ACHN (cell line): ENCODE results near the gene CDCP2.
"Not testable (repeated sequence)": the region's sequence is repeated elsewhere in the genome, so short reads cannot be mapped to it uniquely, and the experiment has no call there.

Experiments
- DNase-seq: peaks from one replicate; pipeline ENCODE4 v3.0.0-alpha.2; 2015
- in situ Hi-C: cut with HindIII; loops from 2 replicates; pipeline ENCODE4 v1.10.0; 2017; ENCODE audit warnings: low sequenced_read_pairs, low pct_ligation_motif_present, low pct_unique_long_range_greater_than_20kb

CDCP2 gene

DNA sequence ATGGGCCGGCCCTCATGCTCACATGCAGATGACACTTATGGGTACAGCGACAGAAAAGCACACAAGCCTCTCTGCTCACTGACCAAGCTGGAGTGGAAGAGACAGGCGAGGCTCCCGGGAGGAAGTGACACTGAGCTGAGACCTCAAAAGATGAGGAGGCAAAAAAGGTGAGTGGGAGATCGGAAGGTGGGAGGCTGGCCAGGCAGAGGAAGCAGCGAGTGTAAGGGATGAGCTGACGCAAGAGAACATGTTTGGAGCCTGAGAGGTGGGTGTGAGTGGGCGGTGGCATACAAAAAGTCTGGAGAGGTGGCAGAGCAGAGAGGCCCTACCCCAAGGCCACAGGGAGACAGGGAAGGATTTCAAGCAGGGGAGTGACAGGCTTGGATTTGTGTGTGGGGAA is 18.2 kb upstream of the CDCP2 start:
- in situ Hi-C loops: no loop called here
- DNase-seq: no peak

DNA sequence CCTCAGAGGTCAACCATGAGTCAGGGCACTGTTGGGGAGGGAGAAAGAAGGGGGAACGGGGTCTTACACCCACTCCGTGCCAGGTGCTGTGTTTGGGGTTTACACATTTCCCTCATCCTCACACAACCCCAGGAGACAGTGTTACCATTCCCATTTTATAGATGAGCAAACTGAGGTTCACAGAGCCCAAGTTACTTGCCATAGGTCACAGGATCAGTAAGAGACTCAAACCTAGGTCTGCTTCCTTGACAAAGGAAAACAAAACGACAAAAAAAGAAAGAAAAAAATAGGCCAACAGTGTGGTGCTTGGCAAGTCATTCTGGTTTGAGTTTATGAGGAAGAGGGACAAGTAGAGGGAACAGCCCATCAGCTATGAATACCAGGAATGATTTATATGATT is 16.3 kb upstream of the CDCP2 start:
- DNase-seq: no peak
- in situ Hi-C loops: no loop called here

DNA sequence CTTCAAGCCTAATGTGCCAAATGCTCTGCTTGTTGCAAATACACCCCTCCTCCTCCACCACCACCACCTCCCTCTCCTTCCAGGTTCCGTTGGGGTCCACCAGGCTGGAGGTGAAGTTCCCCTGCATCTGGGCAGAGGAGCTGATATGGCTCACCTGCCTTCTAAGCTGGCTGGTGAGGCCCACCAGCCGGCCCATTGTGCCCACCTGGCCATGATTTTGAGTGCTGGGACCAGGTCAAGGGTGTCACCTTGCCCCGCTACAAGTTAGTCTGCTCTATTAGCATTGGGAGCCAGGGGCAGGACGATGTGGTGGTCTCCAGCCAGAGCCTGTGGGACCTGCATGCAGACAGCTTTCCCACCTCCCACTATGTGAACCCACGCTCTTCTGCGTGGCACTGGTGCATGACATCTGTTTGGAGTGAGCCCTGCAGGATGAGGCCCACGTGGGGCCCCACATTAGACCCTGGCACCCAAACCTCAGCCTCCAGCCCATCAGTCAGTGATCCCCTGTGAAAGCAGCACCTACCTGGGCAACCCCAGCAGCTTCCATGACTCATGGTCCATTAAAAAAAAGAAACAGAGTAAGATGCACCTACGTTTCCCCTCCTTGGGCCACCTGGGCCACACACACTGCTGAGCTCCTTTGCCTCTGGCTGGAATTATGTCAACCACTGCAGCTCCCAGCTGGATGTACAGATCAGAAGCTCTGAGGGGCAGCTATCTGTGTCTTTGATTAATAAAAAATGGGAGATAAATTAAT is 15.6 kb upstream of the CDCP2 start:
- in situ Hi-C loops: no loop called here
- no peak for DNase-seq

DNA sequence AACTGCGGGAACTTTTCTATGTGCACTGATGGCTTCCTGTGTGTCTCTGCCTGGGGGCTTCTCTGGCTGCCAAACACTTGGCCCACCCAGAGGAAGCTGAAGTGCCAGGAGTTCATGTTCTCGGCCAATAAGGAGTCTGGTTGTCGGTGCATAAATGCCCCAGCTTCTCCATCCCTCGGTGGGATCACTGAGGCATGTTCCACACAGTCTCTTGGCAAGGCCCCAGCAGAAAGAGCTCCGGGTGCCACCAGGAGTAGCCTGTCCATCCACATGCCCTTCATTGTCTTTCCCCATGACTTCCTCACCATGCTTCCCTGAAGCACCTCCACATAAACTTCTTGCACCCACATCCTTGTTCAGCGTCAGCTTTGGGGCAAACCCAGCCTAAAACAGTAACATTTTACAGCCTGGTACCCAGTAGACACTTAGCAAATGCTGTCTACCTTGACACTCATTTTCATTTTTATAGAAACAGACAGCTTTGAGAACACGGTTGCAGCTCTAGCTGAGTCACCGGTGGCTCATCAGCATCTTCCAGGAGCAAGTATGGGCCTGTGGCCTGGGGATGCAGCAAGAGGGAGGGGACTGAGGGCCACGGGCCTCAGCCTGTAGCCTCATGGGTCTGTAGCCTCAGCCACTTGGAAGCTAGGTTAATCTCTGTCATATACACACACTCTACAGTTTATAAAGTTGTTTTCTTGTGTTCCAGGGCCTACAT is 14.8 kb upstream of the CDCP2 start:
- peak; percentile 12 for DNase-seq
- in situ Hi-C loops: no loop called here

DNA sequence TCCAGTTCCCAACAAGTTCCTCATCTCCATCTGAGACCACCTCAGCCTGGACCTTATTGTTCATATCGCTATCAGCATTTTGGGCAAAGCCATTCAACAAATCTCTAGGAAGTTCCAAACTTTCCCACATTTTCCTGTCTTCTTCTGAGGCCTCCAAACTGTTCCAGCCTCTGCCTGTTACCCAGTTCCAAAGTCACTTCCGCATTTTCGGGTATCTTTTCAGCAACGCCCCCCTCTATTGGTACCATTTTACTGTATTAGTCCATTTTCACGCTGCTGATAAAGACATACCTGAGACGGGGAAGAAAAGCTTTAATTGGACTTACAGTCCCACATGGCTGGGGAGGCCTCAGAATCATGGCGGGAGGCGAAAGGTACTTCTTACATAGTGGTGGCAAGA is 13.6 kb upstream of the CDCP2 start:
- in situ Hi-C loops, DNase-seq: not testable (repeated sequence)

DNA sequence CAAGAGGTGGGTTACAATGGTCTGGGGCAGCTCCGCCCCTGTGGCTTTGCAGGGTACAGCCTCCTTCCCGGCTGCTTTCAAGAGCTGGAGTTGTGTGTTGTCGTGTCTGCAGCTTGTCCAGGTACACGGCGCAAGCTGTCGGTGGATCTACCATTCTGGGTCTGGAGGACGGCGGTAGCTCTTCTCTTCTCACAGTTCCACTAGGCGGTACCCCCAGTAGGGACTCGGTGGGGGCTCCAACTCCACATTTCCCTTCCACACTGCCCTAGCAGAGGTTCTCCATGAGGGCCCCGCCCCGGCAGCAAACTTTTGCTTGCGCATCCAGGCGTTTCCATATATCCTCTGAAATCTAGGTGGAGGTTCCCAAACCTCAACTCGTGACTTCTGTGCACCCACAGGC is 12.3 kb upstream of the CDCP2 start:
- in situ Hi-C loops: no loop called here
- DNase-seq: no peak

DNA sequence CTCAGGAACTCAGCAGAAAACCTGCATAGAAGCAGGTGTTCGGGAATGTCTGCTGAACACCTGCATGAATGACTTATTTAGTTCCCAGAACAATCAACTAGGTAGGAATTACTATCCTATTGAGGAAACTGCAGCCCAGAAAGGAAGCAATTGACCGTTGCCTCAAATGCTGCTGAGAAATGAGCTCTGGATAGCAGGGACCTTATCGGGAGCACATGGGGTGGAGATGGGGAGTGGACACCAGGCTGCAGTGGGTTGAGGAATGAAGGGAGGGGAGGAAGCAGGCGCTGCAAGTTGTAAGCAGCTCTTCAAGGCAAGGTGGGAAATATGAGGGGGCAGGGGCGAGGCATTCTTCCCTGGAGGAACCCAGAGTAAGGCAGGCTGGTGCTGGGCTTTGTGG is 10.8 kb upstream of the CDCP2 start:
- in situ Hi-C loops: no loop called here
- DNase-seq: no peak

DNA sequence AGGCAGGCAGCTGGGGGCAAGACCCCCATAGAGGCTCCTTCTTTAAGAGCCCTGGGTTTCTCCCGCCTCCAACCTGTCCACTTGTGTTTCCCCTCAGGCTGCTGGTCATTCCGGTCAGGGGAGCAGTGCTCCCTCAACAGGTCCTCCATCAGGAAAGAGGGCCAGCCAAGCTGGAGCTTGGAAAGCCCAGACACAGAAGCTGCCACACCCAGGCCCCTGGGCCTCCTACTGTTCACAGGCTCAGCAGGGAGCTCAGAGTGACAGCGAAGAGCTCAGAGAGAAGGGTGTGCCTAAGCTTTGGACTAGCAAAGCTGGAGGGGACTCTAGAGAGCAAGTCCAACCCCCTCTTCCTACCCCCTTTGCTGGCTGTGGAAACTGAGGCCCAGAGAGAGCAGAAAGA is 10.3 kb upstream of the CDCP2 start:
- no peak for DNase-seq
- in situ Hi-C loops: no loop called here

DNA sequence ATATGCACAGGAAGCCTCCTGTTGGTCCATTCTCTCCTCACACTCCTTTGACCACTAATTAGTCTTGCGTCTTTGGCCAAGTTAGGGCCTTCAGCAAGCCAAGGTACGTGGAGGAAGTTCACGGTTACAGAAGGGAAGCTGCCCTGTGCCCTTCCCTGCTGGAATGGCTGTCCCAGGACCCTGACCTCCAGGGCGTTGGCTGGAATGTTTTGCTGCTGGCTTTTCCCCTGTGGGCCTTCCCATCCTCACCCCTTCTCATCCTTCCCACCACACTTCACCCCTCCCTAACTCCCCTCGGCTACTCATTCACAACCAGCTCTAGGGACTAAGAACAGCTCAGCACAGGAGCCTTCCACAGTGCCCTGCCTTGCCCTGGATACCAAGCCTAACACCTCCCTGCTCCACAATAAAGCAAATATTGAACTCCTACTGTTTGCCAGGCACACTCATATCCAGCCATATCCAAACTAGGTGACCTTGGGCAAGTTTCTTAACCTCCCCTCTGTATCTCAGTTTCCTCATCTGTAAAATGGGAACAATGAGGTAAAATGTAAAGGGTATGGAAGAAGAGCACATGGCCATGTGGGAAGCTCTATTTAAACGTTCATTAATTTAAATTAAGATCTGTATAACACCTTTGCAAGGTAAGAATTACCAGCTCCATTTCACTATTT is 8.8 kb upstream of the CDCP2 start:
- in situ Hi-C loops: no loop called here
- DNase-seq: no peak

DNA sequence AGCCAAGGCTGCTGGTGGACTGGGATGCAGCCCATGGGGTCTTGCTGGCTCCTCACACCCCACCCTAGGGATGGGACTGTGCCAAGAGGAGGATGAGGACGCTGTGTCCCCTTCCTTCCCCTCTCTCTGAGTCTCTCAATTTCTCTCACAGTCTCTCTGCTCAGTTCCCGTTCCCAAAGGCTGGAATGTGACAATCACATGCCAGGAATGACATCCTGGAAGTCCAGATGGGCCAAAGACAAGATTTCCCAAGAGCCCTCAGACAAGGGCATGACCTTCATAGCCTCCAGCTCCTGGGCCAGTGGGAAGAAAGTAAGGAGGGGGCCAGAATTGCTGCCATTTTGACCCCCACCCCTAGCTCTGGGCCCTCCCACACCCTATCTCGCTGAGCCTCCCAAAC is 7.6 kb upstream of the CDCP2 start:
- in situ Hi-C loops: no loop called here
- no peak for DNase-seq

DNA sequence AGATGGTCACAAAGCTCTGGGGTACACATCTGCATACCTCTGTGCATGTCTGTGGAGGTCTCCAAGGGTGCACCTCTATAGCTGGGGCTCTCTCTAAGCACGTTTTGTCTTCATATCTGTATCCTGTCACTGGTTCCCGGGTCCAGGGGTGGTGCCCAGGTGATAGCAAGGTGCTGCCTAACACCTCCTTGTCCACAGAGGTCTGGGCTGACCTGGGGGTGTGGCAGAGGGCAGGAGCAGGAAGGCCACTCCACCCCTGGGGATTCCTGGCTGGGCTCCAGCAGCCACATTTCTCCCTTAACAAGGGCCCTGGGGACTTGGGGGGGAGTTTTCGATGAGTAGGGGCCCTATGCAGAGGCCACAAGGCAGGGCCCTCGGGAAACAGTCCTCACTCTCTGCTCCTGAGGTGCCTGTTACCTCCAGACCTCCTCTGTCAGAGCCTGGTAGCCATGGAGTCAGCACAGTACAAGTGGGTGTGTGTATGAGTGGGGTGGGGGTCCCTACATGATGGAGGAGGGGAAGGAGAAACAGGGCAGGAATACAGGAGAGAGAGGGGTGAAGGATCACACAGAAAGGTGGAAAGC is 7.0 kb upstream of the CDCP2 start:
- in situ Hi-C loops: no loop called here
- DNase-seq: no peak

DNA sequence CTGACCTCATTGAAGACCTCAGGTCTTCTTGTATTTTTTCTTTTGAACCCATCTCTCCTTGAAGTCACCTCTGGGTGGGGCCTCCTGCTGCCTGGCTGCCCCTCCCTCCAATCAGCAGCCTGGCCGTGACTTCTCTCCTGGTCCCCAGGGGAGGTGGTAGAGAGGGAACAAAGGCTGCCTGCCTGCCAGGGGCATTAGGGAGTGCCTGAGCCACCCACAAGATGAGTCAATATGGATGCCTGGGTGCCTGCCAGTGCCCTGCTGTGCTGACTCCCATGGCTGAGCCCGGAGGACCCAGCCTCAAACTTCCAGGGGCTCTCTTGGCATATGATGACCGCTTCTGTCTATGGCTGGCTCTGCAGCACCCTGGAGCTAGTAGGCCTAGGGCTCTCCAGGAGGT is 5.3 kb upstream of the CDCP2 start:
- DNase-seq: peak; percentile 65
- in situ Hi-C loops: no loop called here

DNA sequence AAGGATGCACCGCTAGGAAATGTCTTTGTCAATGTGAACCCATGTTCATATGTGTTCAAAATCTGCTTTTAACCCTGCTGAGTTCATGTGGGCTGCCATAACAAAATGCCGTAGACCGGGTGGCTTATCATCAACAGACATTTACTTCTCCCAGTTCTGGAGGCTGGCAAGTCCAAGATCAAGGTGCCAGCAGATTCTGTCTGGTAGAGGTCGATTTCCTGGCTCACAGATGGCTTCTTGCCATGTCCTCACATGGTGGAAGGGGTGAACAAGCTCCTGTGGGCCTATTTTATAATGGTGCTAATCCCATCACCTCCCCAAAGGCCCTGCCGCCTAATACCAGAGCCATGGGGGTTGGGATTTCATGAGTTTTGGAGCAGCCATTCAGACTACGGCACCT is 4.6 kb upstream of the CDCP2 start:
- DNase-seq: no peak
- in situ Hi-C loops: no loop called here

DNA sequence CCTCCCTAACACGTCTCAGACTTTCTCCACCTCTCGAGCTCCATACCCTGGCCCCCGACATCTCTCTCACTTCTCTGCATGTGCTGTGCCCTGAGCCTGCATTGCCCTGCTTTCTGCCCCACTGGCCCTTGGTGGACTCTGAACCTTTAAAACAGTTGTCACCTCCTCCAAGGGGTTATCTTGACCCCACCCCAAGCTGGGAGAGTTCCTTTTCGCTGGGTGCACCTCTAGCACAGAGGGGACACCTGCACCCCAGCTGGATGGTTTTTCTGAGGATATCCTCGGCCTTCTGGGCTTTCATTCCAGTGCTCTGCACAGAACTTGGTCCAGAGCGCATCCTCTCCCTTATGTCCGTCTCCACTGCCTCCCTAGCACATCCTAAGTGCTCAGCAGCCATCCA is 4.2 kb upstream of the CDCP2 start:
- no peak for DNase-seq
- in situ Hi-C loops: no loop called here

DNA sequence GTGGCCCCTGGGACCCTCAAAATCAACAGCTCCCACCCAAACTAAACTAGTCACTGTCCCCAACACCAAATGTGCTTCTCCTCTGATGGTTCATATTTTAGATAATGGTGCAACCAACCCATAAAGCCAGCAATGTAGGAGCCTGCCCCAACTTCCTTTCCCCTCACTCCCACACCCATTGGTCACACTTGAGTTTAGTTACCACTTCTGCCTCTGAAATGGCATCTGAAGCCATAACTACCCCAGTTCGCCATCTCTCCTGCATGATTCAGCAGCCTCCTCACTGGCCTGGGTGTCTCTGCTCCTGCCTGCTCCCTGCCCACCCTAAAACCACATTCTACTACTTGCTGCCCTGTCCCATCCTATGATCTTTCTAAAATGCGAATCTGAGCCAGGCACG is 3.4 kb upstream of the CDCP2 start:
- in situ Hi-C loops: no loop called here
- DNase-seq: no peak

DNA sequence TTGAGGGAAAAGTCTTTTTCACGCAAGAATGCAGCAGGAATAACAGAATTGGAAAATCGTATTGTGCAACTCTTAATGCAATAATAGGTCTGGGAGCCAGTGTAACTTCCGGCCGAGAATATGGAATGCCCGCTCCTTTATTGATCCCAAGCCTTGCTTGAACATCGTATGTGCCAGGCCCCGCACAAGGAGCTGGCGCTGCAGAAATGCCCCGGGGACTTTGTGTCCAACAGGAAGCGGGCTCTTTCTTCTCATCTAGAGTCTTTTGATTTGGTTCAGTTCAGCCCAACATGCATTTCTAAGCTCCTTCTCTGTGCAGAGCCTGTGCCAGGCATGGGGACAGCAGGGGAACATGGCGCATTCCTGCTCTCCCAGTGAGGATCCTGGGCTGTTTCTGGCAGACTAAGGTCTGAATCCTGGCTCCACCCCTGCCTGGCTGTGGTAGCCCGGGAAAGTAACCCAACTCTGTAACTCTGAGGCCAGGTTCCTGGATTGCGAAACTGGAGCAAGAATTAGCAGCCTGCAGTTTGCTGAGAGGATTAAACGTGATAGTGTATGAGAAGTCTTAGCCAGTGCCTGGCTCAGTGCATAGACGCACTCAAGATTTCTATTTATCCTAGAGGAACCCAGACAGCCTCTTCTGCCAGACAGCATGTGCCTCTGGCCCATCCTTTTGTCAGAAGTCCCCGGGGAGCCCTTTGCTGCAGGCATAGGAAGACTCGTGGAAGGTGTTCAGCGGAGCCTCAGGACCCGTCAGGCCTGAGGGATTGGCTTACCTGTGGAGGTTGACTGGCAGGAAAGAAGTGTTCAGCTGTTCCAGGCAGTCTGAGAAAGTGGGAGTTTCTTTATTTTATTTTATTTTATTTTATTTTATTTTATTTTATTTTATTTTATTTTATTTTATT is 987 bp upstream of the CDCP2 start:
- DNase-seq: peak; percentile 8
- in situ Hi-C loops: no loop called here

DNA sequence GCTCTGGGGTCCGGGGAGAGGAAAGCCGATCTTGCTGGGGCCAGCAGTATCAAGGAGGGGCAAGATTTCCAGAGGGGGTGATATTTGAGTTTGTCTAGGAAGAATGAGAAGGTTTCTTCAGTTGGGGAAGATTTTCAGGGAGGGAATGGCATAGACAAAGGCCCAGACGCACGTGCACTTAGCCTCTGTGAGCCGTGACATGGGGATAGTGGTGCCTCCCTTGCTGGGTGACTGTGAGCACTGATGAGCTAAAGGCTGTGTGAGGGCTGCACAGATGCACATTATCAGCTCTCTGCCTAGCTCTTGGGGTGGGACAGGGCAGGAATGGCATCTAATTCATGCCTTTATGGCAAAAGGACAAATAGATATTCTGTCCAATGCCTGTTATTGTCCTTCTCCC is 1.8 kb downstream of the CDCP2 start:
- in situ Hi-C loops: no loop called here
- DNase-seq: no peak

DNA sequence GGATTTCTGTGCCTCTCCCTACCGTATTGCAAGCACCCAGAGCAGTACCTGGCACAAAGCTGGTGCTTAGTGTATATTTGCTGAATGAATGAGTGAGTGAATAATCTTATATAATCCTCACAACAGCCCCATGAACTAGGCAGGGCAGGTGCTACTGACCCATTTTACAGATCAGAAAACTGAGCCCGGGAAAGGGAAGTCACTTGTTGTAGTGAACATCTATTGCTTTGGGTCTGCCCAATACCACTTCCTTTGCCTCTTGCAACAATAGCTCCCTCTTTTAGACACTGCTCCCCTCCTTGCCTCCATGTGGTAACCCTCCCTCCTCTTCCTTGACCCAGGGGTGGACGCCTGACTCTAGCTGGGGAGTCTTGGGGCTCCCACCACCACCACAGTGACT is 3.1 kb downstream of the CDCP2 start:
- in situ Hi-C loops: no loop called here
- DNase-seq: no peak

DNA sequence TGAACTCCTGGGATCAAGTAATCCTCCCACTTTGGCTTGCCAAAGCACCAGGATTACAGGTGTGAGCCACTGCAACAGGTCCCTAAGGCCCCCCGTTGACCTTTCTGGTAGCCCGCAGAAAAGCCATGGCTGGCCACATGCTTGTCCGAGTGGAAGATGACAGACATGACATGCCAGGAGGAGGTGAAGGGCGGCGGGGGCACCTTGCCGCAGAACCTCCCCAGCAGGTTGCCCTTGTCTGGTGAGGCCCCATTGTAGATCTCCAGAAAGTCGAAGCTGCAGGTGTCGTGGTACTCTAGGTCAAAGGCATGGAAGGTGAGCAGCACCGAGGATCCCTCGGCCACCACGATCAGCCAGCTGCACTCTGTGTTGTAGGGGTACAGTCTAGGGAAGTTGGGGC is 8.4 kb downstream of the CDCP2 start:
- in situ Hi-C loops: no loop called here
- no peak for DNase-seq
